ENCODE data around the gene SNRNP200.

DNA sequence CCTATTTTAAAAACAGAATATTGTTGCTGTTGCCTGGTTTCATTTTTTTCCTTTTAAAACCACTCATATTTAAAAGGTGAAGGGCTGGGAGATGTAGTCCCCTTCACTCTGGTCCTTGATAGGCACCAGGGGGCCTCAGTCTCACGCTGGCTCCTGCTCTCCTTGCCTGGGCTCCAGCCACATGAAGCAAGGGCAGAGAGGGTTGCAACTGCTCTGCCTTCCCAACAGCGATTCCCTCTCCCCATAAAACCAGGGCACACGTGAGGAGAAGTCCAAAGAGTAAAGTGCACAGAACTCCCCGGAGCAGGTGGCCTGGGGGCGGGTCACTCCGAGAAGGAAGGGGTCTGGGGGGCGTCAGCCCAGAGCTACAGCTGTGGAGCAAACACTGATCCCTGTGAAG is 52.3 kb downstream of the SNRNP200 start:
- TF ChIP-seq, protein P1, sequence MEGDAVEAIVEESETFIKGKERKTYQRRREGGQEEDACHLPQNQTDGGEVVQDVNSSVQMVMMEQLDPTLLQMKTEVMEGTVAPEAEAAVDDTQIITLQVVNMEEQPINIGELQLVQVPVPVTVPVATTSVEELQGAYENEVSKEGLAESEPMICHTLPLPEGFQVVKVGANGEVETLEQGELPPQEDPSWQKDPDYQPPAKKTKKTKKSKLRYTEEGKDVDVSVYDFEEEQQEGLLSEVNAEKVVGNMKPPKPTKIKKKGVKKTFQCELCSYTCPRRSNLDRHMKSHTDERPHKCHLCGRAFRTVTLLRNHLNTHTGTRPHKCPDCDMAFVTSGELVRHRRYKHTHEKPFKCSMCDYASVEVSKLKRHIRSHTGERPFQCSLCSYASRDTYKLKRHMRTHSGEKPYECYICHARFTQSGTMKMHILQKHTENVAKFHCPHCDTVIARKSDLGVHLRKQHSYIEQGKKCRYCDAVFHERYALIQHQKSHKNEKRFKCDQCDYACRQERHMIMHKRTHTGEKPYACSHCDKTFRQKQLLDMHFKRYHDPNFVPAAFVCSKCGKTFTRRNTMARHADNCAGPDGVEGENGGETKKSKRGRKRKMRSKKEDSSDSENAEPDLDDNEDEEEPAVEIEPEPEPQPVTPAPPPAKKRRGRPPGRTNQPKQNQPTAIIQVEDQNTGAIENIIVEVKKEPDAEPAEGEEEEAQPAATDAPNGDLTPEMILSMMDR (conservative IDR thresholded peaks at IDR 0.05 in 1 of 2, IDR thresholded peaks at IDR 0.05 in 1 of 2; ENCODE audit: extremely low read depth in 1 of 2, insufficient read depth in 1 of 2, low read depth in 1 of 2, low read length in 2 of 2) = no peak
- no peak for TF ChIP-seq EZH2 (IDR thresholded peaks at IDR 0.05; ENCODE audit: borderline replicate concordance, low read length)

All from mammary epithelial cell (primary cell).